ENCODE measurements around the gene MTX1. TPM values are rescaled to one million over a fixed set of nuclear protein-coding genes. Genes with fewer than 3 reads are reported as not detected.
A peak's percentile ranks its signal among the peaks of the same experiment; 100 is the strongest.

The MTX1 gene
- total and polyA plus RNA-seq, 12 donors = 26.7 to 111 (median 45.9) TPM

- intact Hi-C loops (cut with DNase I) = no loop called here
- no peak for DNase-seq
- Histone ChIP-seq H3K27ac (no peak overlapping the region), H3K27me3 (no peaks in the 10 kb centered on the region), H3K4me3 (no peak overlapping the region), H3K4me1 (replicated peaks in 1 of 2) (peaks cover 19 to 28% of the 10 kb centered on the region in 2 donors), H3K36me3 (replicated peaks in 1 of 2) (peaks cover 0 to 16% of the 10 kb centered on the region in 2 donors), H3K9me3 (replicated peaks in 1 of 3) (no peaks in the 10 kb centered on the region)
- TF ChIP-seq CTCF (IDR thresholded peaks at IDR 0.05) (no peak), POLR2A (IDR thresholded peaks at IDR 0.05) (no peak)
- WGBS, 4 donors = 91 to 93% (median 92%) methylated on average over 24 to 26 of the region's 26 CpGs
These were observed 39.4 kb downstream of the MTX1 start for GRCh38 chr1:155247667-155248553.

DNA sequence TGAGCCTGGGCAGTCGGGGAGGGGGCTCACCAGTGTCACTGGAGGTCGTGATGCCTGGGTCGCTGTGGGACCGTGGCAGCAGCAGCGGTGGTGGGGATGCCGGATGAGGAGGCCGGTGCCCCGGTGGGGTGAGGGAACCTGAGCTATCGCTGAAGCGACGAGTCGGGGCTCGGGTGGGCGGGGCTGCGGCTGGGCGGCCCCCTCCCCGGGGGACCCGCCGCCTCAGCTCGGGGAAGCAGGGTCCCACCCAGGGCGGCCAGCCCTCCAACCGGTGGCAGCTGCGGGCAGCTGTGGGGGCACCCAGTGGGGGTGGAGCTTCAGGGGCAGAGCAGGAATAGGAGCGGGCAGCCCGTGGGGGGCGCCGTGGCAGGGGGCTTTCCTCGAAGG lies 41.7 kb downstream of the MTX1 start:
- TF ChIP-seq CTCF (IDR thresholded peaks at IDR 0.05) (no peak), POLR2A (IDR thresholded peaks at IDR 0.05) (no peak)
- no peak for DNase-seq
- 30 to 32% (median 32%) methylated on average over 5 to 28 of the region's 28 CpGs; no CpG with 5 or more reads in 1 of the 4 donors for WGBS, 4 donors
- Histone ChIP-seq H3K9me3 (replicated peaks in 1 of 3) (no peaks in the 10 kb centered on the region), H3K36me3 (replicated peaks in 1 of 2) (peaks cover 0 to 16% of the 10 kb centered on the region in 2 donors), H3K4me1 (replicated peaks in 1 of 2) (peaks cover 22 to 30% of the 10 kb centered on the region in 2 donors), H3K4me3 (peak overlapping the region in 1 of 4 donors; percentile 45), H3K27me3 (no peaks in the 10 kb centered on the region), H3K27ac (peak overlapping the region in 2 of 5 donors; percentile 59 to 81)
- intact Hi-C loops (cut with DNase I) = loop anchor here (5.0 kb wide), 2 partner anchors 72 to 347 kb away; partner anchors contain the start of gene RUSC1 (in 2 of the 2)

- Histone ChIP-seq H3K9me3 (replicated peaks in 1 of 3) (no peaks in the 10 kb centered on the region), H3K36me3 (replicated peaks in 1 of 2) (peaks cover 0 to 16% of the 10 kb centered on the region in 2 donors), H3K27me3 (no peaks in the 10 kb centered on the region), H3K4me3 (peak overlapping the region in 1 of 4 donors; percentile 45), H3K4me1 (replicated peaks in 1 of 2) (peaks cover 22 to 33% of the 10 kb centered on the region in 2 donors), H3K27ac (peak overlapping the region in 3 of 5 donors; percentile 58 to 81 (median 59))
- peak; percentile 100 for TF ChIP-seq CTCF (IDR thresholded peaks at IDR 0.05)
- TF ChIP-seq POLR2A (IDR thresholded peaks at IDR 0.05) = no peak
- peak; percentile 92 to 97 (median 94) for DNase-seq
- WGBS, 4 donors = 14 to 30% (median 15%) methylated on average over 8 to 23 of the region's 23 CpGs
- intact Hi-C loops (cut with DNase I) = loop anchor here (5.0 kb wide), 2 partner anchors 71 to 346 kb away; partner anchors contain the start of gene RUSC1 (in 2 of the 2)
These were observed 42.3 kb downstream of the MTX1 start for GRCh38 chr1:155250633-155251449.

- intact Hi-C loops (cut with DNase I) = loop anchor here (5.0 kb wide), 2 partner anchors 71 to 346 kb away; partner anchors contain the start of gene RUSC1 (in 2 of the 2)
- WGBS, 4 donors = 48 to 79% (median 77%) methylated on average over 5 to 7 of the region's 7 CpGs
- H3K27ac ChIP-seq = peak overlapping the region in 2 of 5 donors; percentile 59 to 81
These were observed 43.1 kb downstream of the MTX1 start for GRCh38 chr1:155251566-155251965.

More at GRCh38 chr1:155251566-155251965, 43.1 kb downstream of the MTX1 start:
- H3K27me3 ChIP-seq = no peaks in the 10 kb centered on the region
- DNase-seq = no peak
- peaks cover 0 to 16% of the 10 kb centered on the region in 2 donors for H3K36me3 ChIP-seq (replicated peaks in 1 of 2)
- H3K4me3 ChIP-seq = no peak overlapping the region
- TF ChIP-seq POLR2A (IDR thresholded peaks at IDR 0.05) (no peak), CTCF (IDR thresholded peaks at IDR 0.05) (no peak)
- H3K4me1 ChIP-seq (replicated peaks in 1 of 2) = peaks cover 22 to 37% of the 10 kb centered on the region in 2 donors
- H3K9me3 ChIP-seq (replicated peaks in 1 of 3) = no peaks in the 10 kb centered on the region

Measured in adrenal gland (tissue), 12 donors.